Left colon (tissue), 2 donors: ENCODE measurements around the gene C21orf58. TPM values are rescaled to one million over a fixed set of nuclear protein-coding genes. Genes with fewer than 3 reads are reported as not detected.

ENCODE experiments used
- ATAC-seq: fragments of 200-7000 bp; cut with Tn5 transposase; one replicate; pipeline ENCODE4 v1.9.1; 2020; ENCODE audit warnings: mild to moderate bottlenecking, moderate library complexity
- DNase-seq, 2 donors: peaks; one replicate each; pipeline ENCODE4 v3.0.0-alpha.2; 2020
- intact Hi-C, 2 donors: fragments of 100-400 bp; cut with DNase I in 1 of 2; cut with micrococcal nuclease in 1 of 2; formaldehyde crosslinking; loops; one replicate each; pipeline versions ENCODE4 v1.11.2 to v1.14.0; 2022; cut with DNase I, micrococcal nuclease
- total RNA-seq, 2 donors: library from RNA; stranded (reverse); fragmentation: NEBNext Ultra II Directional; extraction: Animal tissue kit (Norgen Biotek cat#: 25700); gene quantifications; one replicate each; pipeline ENCODE4 v1.2.1, GENCODE V29; 2021
- donor health status: DM: no; HTN: no; CAD: no.
- donor health status: DM: yes; HTN: yes; CAD: no.

The C21orf58 gene
- total RNA-seq, 2 donors from 2014 or later = 4.6 to 9.8 TPM

DNA sequence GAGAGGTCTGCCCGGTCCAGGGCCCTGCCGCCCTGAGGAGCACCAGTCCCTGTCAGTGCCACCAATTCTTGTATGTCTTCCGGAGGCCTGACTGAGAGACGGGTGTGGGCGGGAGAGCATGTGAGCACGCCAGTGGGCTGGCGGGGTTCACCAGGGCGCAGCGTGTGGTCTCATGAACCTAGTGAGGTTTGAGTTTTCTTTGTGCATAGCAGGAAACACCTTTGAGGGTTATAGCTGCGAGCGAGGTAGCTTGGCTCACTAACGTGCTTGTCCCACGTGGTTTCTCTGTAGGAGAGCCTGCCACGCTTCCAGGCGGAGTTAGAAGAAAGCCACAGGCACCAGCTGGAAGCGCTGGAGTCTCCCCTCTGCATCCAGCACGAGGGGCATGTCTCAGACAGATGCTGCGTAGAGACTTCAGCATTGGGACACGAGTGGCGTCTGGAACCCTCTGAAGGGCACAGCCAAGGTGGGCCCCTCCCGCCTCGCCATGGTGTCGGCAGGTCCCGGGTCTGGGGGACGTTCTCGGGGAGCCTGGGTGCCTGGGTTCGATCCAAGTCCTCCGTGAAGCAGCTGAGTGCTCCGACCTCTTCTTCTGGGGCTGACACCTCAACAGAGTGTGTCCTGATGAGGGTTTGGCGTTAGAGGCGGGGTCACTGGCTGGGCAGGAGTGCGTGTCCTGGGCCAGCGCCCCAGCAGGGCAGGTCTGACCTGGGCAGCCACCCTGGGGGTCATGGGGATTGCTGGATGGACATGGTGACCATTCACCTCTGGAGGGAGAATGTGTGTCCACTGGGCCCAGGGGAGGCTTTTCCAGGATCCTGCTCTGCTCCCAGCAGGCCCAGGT, 31.7 kb upstream of the C21orf58 start:
- intact Hi-C loops = no loop called here

DNA sequence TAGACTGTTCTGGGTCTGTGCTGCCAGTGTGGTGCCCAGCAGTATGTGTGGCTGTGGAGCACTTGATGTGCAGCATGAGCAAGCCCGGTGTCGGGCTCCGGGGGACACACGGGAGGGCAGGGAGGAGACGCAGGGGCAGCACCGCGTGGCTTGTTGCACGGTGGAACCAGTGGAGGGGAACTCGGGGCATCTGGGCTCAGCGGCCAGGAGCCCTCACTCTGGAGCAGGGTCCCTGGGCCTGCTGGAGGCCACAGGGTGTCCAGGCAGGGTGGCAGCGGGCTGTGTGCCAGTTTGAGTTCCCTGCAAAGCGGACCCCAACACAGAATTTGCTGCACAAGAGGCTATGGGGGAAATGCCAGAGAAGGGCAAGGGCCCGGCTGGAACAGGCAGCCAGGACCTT, 30.8 kb upstream of the C21orf58 start:
- ATAC-seq = no peak
- intact Hi-C loops = no loop called here
- DNase-seq = no peak

More for the DNA sequence above, 31.7 kb upstream of the C21orf58 start:
- ATAC-seq (no peak), DNase-seq (no peak)

DNA sequence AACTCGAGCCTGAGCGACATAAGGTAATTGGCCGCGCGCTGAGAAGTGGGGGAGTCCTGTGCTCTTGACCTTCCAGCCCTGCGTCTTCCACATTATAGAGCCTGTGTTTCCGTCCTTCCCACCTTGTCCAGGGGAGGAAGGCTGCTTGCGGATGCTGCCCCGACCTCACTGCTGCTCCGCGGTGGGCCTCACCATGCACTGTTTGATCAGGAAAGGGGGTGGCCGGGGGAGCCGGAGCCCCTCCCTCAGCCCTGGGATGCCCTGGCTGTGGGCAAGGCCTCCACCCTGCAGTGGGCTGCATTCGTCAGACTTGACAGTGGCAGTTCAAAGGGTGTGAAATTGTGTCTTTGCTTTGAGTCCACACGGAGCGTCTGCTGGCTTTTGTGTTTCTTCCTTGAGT, 30.4 kb upstream of the C21orf58 start:
- ATAC-seq = no peak
- no peak for DNase-seq
- intact Hi-C loops = no loop called here

DNA sequence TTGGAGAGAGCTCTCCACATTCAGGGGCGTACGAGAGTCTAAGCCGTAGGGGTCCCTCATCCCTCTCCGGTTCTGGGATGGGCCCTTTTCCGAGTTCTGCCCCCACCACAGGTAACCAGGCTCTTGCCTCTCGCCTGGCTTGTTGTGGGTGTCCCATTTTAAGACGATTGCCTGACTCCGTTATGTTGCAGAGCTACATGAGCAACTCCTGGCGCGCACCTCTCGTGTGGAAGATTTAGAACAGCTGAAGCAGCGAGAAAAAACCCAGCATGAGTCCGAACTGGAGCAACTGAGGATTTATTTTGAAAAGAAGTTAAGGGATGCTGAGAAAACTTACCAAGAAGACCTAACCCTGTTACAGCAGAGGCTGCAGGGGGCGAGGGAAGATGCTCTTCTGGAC, 29.2 kb upstream of the C21orf58 start:
- DNase-seq (no peak), ATAC-seq (no peak)
- intact Hi-C loops = no loop called here

DNA sequence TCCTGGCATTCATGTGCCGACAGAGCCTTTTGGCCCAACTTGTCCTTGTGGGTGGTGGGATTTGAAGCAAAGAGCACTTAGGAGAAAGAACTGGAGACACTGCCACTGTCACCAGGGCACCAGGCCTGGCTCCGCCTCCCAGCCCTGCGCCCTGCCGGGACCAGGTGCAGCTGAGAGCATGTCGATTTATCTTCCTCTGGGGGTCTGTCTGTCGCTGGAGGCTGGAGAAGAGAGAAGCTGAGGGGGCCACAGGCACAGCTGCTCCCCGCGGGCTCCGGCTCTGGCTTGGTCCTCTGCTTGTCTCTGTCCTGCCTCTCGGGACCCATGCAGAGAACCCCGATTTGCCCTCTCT, 28.5 kb upstream of the C21orf58 start:
- no peak for DNase-seq
- ATAC-seq = no peak
- intact Hi-C loops = no loop called here

DNA sequence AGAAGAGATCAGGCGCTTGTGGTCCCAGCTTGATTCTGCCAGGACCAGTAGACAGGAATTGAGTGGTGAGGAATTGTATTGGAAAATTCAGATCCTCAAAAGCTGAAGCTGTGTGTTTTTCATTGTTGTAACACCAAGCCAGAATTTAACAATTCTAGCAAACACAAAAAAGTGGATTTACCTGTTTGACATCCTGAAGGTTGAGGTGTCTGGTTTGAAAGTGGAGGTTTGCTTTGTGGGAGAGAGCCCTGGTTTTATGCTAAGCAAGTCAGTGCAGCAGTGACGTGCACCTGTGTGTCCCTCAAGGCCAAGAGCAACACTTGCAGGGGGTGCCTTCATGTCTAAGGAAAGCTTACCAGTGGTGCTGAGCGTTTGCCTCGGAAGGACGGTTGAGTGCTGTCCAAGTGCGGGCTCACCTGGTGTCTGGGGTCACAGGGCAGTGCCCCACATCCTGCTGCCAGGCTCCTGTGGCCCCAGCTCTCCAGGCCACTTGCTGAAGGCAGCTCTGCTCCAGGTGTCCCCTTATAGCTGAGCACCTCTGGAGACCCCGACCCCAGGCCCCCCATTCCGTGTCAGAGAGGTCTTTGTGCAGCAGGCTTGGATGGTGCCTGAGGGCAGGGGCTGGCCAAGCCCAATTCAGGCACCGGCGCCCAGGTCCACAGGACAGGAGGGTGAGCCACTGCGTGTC, 27.9 kb upstream of the C21orf58 start:
- intact Hi-C loops = no loop called here
- no peak for DNase-seq
- no peak for ATAC-seq

DNA sequence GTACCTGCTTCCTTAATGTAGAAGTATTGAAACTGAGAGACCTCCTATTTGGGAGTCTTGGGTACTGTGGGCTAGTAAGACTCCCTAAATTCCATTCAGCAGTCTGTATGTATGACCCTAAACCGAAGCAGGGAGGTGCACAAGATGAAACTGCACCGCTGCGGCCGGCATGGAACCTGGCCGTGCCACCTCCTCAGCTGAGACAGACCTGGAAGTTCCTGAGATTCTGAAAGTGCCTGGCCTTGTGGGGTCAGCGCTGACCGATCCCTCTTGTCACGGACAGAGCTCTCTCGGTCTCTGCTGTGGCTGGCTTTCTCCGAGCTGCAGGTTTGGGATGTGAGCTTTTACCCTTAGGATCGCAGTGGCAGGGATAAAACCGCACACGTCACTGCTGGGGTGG, 27.3 kb upstream of the C21orf58 start:
- ATAC-seq (no peak), DNase-seq (no peak)
- intact Hi-C loops = no loop called here

DNA sequence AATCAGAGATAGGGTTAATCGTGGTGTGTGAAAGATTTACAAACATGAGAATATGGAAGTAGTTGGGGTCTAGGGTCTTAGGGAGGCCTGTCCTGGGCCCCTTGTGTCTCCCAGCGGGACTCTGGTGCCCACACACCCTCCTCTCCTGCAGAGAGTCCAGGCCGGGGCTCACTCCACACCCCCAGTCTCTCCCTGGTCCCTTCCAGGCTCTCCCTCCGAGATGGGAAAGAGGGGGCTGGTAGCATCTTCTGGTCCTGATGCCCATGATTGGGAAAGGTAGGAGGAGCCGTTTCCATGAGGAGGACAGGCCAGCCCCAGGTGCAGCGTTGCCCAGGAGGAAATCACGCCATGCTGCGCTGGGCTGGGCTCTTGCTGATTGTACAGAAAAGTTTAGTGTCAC, 26.9 kb upstream of the C21orf58 start:
- intact Hi-C loops = no loop called here
- DNase-seq (no peak), ATAC-seq (no peak)

DNA sequence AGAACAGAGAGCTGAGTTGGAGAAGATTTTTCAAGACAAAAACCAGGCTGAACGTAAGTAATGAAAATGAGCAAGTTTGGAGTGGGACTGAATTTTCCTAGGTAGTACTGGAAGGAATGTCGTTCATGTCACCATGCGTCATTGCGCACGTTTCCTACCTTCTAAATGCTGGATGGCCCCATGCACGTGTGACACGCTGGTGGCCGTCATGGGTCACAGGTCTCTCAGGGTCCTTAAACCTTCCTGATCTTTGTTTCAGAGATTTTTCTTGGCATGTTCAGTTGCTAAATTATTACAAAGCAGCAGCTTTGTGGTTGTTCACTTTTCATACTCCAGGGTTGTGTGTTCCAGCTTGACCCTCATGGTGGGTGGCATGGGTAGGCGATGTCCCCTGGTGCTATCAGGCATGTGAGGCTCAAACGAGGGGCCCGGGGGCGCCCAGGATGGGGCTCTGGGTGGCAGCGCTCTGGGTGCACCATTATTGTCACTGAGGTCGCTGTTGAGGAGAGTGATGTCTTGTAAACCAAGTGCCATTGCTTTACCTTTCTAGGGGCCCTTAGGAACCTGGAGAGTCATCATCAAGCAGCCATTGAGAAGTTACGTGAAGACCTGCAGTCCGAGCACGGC, 25.6 kb upstream of the C21orf58 start:
- ATAC-seq (no peak), DNase-seq (no peak)
- intact Hi-C loops = no loop called here

DNA sequence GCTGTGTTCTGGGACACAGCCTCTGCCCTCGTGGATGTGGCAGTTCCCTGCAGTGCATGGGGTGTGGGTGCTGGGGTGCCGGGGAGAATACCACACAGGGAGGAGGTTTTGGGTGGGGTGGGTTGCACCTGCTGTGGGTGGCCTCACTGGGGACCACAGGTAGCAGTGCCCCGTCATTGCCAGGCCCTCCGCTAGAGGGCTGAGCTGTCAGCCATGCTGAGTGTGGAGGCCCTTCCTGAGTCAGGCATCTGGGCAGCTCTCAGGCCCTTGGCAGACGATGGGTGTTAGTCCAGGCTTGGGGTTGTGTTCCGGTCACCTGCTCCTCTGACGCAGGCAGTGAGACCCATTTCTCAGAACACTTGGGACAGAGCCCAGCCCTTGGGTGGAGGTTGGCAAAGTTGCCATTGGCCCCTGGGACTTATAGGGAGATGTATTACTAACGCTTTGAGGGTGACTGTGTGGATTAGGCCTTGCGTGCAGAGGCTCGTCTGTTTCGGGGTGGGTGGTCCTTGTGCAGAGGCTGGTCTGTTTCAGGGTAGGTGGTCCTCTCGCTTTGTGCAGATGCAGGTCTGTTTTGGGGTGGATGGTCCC, 24.2 kb upstream of the C21orf58 start:
- no peak for DNase-seq
- ATAC-seq = no peak
- intact Hi-C loops = no loop called here

DNA sequence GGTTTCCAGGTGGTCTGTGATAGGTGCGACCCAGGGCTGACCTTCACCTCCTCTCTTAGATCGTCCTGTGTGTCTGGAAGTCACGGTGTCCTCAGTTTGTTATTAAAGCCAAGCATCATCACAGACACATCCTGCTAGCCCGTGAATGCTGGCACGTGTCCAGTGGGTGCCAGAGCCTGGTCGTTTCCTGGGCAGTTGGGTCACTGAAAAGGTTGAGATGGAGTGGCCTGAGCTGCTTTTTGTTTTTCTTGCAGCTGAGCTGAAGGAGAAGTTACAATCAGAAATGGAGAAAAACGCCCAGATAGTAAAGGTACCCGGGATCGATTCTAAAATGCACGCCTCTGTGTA, 23.5 kb upstream of the C21orf58 start:
- intact Hi-C loops = no loop called here
- DNase-seq (no peak), ATAC-seq (no peak)

DNA sequence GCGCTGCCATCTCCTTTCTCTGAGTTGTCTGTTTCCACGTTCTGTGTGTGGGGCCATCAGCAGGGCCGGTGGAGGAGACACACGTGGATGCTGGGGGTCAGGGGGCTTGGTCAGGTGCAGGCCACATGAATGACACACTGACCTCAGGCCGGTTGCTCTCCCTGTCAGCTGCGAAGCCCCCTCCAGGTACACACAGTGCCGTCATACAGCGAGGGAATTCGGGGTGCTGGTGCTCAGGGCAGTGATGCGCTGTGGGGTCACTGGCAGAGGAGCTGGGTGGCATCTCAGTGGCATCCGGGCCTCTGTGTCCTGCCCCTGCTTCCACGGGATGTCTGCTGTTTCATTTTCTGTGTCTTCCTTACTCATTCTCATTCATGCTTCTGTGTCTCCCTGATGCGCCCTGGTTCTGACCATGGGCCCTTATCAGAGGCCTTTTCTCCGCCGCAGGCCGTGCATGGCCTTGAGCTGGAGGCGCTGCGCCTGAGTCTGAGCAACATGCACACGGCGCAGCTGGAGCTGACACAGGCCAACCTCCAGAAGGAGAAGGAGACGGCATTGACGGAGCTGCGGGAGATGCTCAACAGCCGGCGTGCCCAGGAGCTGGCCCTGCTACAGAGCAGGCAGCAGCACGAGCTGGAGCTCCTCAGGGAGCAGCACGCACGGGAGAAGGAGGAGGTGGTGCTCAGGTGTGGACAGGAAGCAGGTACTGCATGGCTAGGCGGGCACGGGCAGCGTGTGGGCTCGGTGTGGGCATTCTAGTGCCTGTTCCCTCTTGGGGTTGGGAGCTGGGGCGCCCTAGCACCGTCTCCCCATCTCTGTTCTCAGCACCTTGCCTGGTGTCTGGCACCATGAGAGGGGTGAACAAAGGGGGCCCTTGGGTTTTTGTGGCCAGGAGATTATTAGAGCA, 22.9 kb upstream of the C21orf58 start:
- DNase-seq = no peak
- ATAC-seq = no peak
- intact Hi-C loops = no loop called here

DNA sequence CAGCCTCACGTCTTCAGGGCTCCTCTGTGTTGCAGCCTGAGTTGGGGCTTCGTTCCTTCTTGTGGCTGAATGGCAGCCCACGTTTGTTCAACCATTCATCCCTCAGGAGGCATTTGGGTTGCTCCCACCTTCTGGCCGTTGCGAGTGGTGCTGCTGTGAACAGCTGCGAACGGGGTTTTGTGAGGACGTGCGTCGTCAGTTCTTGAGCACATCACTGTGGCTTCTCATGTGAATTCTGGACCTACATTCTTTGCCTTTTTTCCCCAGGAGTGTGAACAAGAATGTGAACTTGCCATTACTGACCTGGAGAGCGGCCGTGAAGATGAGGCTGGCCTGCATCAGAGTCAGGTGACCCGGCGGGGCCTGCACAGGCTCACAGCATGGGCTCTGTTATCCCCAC, 22.2 kb upstream of the C21orf58 start:
- intact Hi-C loops = no loop called here
- ATAC-seq = no peak
- DNase-seq = no peak

DNA sequence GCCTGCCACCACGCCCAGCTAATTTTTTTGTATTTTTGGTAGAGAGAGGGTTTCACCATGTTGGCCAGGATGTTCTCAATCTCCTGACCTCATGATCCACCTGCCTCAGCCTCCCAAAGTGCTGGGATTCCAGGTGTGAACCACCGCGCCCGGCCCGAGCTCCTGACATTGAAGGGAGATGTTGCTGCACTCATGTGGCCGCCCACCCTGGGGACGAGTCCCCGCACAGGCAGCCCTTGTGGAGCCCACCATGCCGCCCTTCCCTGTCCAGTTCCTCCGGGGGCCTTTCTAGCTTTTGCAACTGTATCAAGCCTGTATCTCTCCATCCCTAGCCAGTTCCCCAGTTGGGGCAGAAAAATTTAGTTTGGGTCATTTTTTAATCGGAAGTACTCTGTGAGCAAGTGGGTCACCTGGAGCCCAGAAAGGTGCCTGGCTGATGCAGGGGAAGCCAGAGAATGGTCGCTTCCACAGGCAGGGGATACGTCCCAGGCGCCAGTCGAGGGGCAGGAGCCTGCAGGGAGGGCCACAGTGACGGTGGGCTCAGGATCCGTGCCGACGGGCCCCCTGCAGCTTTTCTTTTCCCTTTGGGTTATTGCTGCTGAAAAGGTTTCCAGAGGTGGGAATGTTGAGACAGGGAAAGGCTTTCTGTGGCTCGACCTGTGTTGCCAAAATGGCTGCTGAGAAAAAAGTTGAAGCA, 20.7 kb upstream of the C21orf58 start:
- DNase-seq (no peak), ATAC-seq (no peak)
- intact Hi-C loops = no loop called here

DNA sequence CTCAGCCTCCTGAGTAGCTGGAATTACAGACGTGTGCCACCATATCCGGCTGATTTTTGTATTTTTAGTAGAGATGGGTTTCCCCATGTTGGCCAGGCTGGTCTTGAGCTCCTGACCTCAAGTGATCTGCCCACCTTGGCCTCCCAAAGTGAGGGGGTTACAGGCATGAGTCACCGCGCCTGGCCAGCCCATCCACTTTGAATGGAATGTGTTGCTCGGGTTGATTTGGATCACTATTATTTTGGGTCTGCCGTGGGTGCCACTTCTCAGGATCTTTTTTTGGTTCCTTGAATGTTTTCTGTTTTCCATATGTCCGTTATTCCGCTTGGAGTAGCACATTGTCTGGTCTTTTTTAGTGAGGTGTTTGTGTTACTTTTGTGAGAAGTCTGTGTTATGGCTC, 17.3 kb upstream of the C21orf58 start:
- ATAC-seq = no peak
- DNase-seq = no peak
- intact Hi-C loops = no loop called here

DNA sequence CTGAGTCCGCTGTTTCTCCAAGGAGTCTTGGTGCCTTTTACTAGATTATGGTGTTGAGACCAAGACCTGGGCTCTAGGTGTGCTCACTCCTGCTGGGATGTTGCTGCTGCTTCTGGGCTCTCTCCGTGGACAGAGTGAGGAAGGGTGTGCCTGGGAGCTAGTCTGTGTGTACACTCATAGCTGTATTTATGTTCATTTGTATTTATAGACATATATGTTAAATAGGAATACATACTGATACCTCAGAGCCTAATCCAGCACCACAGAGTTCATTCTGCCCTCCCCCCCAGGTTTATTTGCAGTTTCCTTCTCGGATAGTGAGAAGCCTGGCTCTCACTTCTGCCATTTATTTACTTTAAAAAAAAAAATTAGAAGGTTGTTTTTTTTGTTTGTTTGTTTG, 12.9 kb upstream of the C21orf58 start:
- ATAC-seq (no peak), DNase-seq (no peak)
- intact Hi-C loops = no loop called here

DNA sequence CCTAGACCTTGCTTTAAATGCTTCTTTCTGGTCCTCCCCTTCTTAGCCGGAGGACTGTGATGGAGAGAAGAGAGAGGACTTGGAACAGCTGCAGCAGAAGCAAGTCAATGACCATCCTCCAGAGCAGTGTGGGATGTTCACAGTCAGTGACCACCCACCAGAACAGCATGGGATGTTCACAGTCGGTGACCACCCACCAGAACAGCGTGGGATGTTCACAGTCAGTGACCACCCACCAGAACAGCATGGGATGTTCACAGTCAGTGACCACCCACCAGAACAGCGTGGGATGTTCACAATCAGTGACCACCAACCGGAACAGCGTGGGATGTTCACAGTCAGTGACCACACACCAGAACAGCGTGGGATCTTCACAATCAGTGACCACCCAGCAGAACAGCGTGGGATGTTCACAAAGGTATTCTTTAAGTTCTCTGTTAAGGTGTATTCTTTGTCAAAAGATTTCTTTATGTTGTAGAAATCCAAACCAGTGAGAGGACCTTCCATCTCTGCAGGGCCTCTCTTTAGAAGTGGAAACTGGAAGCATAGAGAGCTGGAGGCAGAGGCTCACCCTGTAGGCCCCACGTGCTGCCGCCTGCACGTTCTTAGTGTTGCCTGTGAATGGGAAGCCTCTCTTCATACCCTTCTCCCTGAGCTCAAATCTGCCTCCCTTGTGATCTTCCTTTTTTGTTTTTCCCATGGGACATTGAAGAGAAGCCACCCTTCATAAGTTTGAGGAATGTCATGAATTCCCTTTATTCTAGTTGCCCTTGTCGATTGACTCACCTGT, 10.9 kb upstream of the C21orf58 start:
- ATAC-seq = no peak
- DNase-seq = no peak
- intact Hi-C loops = no loop called here

DNA sequence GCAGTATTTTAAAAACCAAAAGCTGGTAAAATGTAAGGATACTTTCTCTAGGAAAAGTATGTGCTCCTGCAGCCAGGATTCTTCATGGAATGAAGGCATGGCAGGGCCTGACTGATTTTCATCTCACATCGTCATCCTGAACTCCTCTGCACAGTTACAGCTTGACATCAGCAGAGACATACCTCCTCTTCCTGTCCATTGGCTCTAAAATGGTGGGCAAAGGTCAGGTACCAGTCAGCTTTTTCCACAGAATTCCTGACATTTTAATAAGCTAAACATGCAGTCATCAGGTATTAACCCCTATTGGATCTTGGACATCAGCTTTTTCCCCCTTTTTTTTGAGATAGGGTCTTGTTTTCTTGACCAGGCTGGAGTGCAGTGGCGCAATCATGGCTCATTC, 6.1 kb upstream of the C21orf58 start:
- ATAC-seq (no peak), DNase-seq (no peak)
- intact Hi-C loops = no loop called here
